ENCODE results near the gene PRKAG2.

- TF ChIP-seq, protein P1, sequence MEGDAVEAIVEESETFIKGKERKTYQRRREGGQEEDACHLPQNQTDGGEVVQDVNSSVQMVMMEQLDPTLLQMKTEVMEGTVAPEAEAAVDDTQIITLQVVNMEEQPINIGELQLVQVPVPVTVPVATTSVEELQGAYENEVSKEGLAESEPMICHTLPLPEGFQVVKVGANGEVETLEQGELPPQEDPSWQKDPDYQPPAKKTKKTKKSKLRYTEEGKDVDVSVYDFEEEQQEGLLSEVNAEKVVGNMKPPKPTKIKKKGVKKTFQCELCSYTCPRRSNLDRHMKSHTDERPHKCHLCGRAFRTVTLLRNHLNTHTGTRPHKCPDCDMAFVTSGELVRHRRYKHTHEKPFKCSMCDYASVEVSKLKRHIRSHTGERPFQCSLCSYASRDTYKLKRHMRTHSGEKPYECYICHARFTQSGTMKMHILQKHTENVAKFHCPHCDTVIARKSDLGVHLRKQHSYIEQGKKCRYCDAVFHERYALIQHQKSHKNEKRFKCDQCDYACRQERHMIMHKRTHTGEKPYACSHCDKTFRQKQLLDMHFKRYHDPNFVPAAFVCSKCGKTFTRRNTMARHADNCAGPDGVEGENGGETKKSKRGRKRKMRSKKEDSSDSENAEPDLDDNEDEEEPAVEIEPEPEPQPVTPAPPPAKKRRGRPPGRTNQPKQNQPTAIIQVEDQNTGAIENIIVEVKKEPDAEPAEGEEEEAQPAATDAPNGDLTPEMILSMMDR (IDR thresholded peaks at IDR 0.05), result no peak
- no peak for TF ChIP-seq MAX (IDR thresholded peaks at IDR 0.05; ENCODE audit: low read depth)
- no peak for TF ChIP-seq SIN3A (IDR thresholded peaks at IDR 0.05; ENCODE audit: borderline replicate concordance, low read depth, low read length)
- no peak for TF ChIP-seq TAF1 (IDR thresholded peaks at IDR 0.05; ENCODE audit: borderline replicate concordance, low read depth, low read length)
Observed at GRCh38 chr7:151728746-151729145, 148.2 kb downstream of the PRKAG2 start.
